PC-3 (cell line): ENCODE measurements around the gene AGO1.

Source experiments
- EZH2 ChIP-seq: fragments of 300-600 bp; sonication (generic); IDR thresholded peaks from one replicate; pipeline ENCODE4 v1.6.1; 2017; ENCODE audit warnings: antibody characterized with exemption, mild to moderate bottlenecking, low read length; ENCODE audit not compliant: unreplicated experiment
- EZH2phosphoT487 ChIP-seq: fragments of 300-600 bp; sonication (generic); IDR thresholded peaks from 2 replicates; pipeline ENCODE4 v1.6.1; 2018; ENCODE audit warnings: mild to moderate bottlenecking, antibody characterized with exemption, low read length, borderline replicate concordance
- TF ChIP-seq, protein P1 (sequence below): fragments of 300-600 bp; sonication (generic); conservative IDR thresholded peaks from 2 replicates; pipeline ENCODE4 v1.5.1; 2017; ENCODE audit warnings: antibody characterized with exemption, low read depth, mild to moderate bottlenecking, low read length

GRCh38 chr1:35885961-35886558 is 3.1 kb downstream of the AGO1 start:
- TF ChIP-seq, protein P1, sequence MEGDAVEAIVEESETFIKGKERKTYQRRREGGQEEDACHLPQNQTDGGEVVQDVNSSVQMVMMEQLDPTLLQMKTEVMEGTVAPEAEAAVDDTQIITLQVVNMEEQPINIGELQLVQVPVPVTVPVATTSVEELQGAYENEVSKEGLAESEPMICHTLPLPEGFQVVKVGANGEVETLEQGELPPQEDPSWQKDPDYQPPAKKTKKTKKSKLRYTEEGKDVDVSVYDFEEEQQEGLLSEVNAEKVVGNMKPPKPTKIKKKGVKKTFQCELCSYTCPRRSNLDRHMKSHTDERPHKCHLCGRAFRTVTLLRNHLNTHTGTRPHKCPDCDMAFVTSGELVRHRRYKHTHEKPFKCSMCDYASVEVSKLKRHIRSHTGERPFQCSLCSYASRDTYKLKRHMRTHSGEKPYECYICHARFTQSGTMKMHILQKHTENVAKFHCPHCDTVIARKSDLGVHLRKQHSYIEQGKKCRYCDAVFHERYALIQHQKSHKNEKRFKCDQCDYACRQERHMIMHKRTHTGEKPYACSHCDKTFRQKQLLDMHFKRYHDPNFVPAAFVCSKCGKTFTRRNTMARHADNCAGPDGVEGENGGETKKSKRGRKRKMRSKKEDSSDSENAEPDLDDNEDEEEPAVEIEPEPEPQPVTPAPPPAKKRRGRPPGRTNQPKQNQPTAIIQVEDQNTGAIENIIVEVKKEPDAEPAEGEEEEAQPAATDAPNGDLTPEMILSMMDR: no peak
- TF ChIP-seq EZH2: no peak
- TF ChIP-seq EZH2phosphoT487: no peak
